ENCODE results near the gene PROSER1.

The PROSER1 gene

DNA sequence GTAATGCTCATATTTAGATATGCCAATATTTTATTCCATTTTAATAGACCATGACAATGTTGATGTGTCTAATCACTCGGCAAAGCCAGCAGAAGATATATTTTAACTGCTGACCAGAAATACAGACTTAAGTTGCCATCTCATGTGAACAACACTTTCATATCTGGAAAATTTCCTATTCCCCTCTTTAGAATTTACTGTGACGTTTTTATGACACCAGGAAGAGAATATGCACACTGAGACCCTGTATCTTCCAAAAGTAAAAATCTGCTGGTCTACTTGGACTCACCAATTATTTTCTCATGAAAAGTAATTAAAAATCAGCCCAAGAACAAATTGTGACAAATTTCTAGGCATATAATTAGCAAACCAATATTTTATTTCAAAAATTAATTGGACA lies 2.1 kb downstream of the PROSER1 start:
- ChIA-PET CTCF (interaction anchor here (0.8 kb wide), 1 partner anchor 144 kb away, joined by 3 read pairs; no protein-coding TSS in a partner anchor), POLR2A (ENCODE audit: low non-redundant PET) (no interaction called here)
- TF ChIP-seq, protein P1, sequence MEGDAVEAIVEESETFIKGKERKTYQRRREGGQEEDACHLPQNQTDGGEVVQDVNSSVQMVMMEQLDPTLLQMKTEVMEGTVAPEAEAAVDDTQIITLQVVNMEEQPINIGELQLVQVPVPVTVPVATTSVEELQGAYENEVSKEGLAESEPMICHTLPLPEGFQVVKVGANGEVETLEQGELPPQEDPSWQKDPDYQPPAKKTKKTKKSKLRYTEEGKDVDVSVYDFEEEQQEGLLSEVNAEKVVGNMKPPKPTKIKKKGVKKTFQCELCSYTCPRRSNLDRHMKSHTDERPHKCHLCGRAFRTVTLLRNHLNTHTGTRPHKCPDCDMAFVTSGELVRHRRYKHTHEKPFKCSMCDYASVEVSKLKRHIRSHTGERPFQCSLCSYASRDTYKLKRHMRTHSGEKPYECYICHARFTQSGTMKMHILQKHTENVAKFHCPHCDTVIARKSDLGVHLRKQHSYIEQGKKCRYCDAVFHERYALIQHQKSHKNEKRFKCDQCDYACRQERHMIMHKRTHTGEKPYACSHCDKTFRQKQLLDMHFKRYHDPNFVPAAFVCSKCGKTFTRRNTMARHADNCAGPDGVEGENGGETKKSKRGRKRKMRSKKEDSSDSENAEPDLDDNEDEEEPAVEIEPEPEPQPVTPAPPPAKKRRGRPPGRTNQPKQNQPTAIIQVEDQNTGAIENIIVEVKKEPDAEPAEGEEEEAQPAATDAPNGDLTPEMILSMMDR (conservative IDR thresholded peaks at IDR 0.05; ENCODE audit: low read depth): no peak
- DNase-seq (ENCODE audit: low spot score): no peak
- no peak overlapping the region for H3K27ac ChIP-seq

DNA sequence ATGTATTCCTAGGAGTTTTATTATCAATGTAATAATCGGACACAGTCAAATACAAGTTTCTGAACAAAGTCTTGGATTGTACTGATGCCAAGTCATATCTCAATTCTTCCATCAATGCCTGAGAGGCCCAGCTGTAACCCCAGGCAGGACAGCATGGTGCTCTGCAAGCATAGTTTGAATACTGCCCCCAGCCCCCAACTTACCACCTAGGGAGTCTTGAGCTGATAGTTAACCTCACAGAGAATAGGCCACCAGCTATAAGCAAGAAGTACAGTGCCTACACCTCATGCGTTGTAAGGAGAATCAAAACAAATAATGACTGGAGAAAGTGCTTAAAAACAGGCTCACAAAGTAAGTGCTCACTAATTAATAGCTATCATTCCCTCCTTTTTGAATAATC lies 2.7 kb downstream of the PROSER1 start:
- no peak overlapping the region for H3K27ac ChIP-seq
- POLR2A ChIA-PET (ENCODE audit: low non-redundant PET): no interaction called here
- CTCF ChIA-PET: interaction anchor here (0.6 to 0.7 kb wide), 2 partner anchors 332 to 1204 kb away, joined by 3 read pairs; no protein-coding TSS in a partner anchor
- DNase-seq (ENCODE audit: low spot score): no peak
- TF ChIP-seq, protein P1 (conservative IDR thresholded peaks at IDR 0.05; ENCODE audit: low read depth): no peak

DNA sequence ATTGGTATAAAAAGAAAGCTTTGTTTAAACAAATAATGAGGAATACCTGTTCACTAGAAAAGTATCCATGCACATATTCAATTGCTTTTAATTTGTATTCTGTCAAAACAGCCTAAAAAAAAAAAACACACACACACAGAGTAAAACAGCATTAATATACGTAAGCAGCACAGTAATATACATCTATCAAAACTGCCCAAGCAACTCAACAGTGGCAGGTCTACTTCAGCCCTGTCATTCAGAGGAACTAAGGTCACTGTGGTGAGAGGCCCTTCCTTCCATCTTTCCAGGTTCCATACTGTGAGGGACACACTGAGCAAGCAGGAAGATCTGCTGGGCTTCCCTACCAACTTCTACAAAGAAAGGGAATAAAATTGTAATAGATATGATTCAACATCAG lies 3.8 kb downstream of the PROSER1 start:
- TF ChIP-seq, protein P1 (conservative IDR thresholded peaks at IDR 0.05; ENCODE audit: low read depth): no peak
- no peak for DNase-seq (ENCODE audit: low spot score)
- ChIA-PET CTCF (no interaction called here), POLR2A (ENCODE audit: low non-redundant PET) (no interaction called here)
- H3K27ac ChIP-seq: no peak overlapping the region

DNA sequence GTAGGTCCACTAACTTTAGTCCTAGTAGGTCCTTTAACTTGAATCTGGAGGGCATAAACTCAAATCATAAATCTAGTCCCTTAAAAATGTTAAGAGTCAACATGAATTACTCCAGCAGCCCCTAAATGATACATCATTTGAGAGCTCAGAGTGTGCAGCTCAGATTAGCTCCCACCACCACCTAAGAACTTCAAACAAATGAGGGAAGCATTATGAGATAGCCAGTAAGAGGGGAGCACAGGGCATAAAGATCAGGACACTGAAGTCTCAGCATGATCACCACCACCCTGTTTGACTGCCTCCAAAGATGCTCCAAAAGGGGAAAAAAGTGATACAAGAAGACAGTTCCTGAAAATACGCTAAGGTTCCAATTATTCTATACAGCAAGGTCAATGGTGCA lies 5.7 kb downstream of the PROSER1 start:
- no peak overlapping the region for H3K27ac ChIP-seq
- ChIA-PET CTCF (interaction anchor here (0.6 kb wide), 1 partner anchor 543 kb away, joined by 3 read pairs; no protein-coding TSS in a partner anchor), POLR2A (ENCODE audit: low non-redundant PET) (interaction anchor here (0.5 kb wide), 1 partner anchor 20 kb away, joined by 6 read pairs; no protein-coding TSS in a partner anchor)
- DNase-seq (ENCODE audit: low spot score): no peak
- TF ChIP-seq, protein P1 (conservative IDR thresholded peaks at IDR 0.05; ENCODE audit: low read depth): no peak

DNA sequence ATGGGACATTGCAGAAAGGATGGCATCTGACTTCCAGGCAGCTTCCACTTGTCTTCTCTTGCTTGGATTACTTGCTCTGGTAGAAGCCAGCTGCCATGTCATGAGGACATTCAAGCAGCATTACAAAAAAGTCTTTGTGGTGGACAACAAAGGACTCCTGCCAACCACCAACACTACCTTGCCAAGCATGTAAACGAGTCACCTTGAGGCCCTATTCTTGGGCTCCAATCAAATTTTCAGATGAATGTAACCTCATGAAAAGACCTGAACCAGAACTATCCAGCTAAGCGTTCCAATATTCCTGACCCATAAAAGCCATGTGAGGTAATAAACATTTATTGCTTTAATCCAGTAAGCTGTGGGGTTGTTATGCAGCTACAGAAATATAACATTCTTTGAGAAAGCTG lies 12.5 kb downstream of the PROSER1 start:
- TF ChIP-seq, protein P1 (conservative IDR thresholded peaks at IDR 0.05; ENCODE audit: low read depth): no peak
- no peak for DNase-seq (ENCODE audit: low spot score)
- no peak overlapping the region for H3K27ac ChIP-seq
- CTCF ChIA-PET: no interaction called here
- POLR2A ChIA-PET (ENCODE audit: low non-redundant PET): no interaction called here

DNA sequence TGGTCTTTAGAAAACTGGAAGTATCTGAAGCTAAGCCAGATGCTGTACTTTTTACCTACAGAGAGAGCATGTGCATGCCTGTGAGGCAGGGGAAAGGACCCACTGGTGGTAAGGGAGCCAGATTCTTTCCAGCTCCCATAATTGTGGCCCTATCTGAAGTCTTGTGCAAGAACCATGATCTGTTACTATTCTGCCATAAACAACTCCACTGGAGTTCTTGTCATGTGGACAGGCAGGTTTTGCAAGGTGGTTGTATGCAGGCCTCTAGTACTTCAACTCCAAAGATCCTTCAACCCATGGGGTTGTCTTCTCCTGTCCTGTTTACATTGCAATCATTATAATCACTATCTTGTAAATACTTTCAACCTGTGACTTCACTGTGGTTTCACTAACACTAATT lies 14.1 kb downstream of the PROSER1 start:
- TF ChIP-seq, protein P1 (conservative IDR thresholded peaks at IDR 0.05; ENCODE audit: low read depth): no peak
- CTCF ChIA-PET: interaction anchor here (0.6 kb wide), 2 partner anchors 164 to 1063 kb away, joined by 3 to 4 read pairs; no protein-coding TSS in a partner anchor
- no peak overlapping the region for H3K27ac ChIP-seq
- POLR2A ChIA-PET (ENCODE audit: low non-redundant PET): no interaction called here
- no peak for DNase-seq (ENCODE audit: low spot score)

All from RWPE1 (cell line).